DND-41 (cell line): ENCODE measurements around the gene TUBAL3.

Experiments used
- EZH2 ChIP-seq: IDR thresholded peaks from 3 replicates; pipeline ENCODE4 v1.6.1; 2012; ENCODE audit warnings: borderline replicate concordance, low read depth, mild to moderate bottlenecking, moderate library complexity, low read length, inconsistent platforms; ENCODE audit not compliant: severe bottlenecking
- TF ChIP-seq, protein P1 (sequence below): IDR thresholded peaks from 2 replicates; pipeline ENCODE4 v1.5.1; 2012; ENCODE audit warnings: borderline replicate concordance, low read length, moderate library complexity, mild to moderate bottlenecking; ENCODE audit not compliant: poor library complexity, severe bottlenecking; ENCODE audit errors: extremely low read depth

DNA sequence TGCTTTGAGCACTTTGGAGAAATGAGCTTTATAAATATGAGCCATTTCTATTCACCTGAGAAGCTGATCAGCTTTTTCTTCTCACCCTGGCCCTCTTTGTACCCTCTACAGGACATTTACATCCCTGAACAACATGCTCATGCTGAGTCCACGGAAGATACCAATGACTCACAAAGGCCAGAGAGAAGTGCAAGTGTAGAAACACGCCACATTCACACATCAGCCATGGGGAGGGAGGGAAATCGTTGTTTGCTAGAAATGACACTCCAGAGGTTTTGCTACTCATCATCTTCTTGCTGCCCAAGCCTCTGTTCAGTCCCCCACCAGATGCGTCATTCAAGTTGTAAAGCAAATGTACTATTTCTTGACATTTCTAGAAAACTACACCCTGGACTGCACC lies 42.7 kb downstream of the TUBAL3 start:
- TF ChIP-seq, protein P1, sequence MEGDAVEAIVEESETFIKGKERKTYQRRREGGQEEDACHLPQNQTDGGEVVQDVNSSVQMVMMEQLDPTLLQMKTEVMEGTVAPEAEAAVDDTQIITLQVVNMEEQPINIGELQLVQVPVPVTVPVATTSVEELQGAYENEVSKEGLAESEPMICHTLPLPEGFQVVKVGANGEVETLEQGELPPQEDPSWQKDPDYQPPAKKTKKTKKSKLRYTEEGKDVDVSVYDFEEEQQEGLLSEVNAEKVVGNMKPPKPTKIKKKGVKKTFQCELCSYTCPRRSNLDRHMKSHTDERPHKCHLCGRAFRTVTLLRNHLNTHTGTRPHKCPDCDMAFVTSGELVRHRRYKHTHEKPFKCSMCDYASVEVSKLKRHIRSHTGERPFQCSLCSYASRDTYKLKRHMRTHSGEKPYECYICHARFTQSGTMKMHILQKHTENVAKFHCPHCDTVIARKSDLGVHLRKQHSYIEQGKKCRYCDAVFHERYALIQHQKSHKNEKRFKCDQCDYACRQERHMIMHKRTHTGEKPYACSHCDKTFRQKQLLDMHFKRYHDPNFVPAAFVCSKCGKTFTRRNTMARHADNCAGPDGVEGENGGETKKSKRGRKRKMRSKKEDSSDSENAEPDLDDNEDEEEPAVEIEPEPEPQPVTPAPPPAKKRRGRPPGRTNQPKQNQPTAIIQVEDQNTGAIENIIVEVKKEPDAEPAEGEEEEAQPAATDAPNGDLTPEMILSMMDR, result no peak
- TF ChIP-seq EZH2, result no peak
